NCI-H2081 (cell line): ENCODE measurements around the gene XRRA1.
"Not testable (repeated sequence)": the region's sequence is repeated elsewhere in the genome, so short reads cannot be mapped to it uniquely, and the experiment has no call there.

Source experiments
- DNase-seq, 2 experiments: peaks; one replicate each; lab custom pipeline; 2025; lab: John Stamatoyannopoulos, UW

XRRA1 gene

DNA sequence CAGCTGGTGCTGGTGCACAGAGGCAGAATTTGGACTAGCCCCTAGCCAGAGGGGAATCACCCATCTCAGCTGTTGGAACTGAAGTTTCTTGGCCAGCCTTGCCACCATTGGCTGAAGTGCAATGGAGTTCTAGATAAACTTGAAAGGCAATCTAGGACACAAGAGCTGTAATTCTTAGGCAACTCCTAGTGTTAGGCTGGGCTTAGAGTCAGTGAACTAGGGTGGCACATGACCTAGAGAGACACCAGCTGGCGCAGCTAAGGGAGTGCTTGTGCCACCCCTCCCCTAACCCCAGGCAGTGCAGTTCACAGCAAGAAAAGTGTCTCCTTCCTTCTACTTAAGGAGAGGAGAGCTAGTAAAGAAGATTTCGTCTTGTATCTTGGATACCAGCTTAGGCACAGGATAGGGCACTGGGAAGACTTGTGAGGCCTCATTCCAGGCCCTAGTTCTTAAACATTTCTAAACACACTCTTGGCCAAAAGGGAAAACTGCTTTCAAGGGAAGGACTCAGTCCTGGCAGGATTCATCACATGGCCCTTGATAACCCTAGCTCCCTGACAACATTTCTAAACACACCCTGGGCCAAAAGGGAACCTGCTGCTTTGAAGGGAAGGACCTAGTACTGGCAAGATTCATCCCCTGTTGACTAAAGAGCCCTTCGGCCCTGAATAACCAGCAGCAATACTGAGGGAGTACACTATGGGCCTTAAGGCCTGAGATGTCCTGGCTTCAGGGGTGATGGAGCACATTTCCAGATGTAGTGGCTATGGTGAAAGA, 53.4 kb downstream of the XRRA1 start:
- DNase-seq, result no peak

DNA sequence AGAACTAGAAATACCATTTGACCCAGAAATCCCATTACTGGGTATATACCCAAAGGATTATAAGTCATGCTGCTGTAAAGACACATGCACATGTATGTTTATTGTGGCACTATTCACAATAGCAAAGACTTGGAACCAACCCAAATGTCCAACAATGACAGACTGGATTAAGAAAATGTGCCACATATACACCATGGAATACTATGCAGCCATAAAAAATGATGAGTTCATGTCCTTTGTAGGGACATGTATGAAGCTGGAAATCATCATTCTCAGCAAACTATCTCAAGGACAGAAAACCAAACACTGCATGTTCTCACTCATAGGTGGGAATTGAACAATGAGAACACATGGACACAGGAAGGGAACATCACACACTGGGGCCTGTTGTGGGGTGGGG, 55.9 kb downstream of the XRRA1 start:
- not testable (repeated sequence) for DNase-seq

DNA sequence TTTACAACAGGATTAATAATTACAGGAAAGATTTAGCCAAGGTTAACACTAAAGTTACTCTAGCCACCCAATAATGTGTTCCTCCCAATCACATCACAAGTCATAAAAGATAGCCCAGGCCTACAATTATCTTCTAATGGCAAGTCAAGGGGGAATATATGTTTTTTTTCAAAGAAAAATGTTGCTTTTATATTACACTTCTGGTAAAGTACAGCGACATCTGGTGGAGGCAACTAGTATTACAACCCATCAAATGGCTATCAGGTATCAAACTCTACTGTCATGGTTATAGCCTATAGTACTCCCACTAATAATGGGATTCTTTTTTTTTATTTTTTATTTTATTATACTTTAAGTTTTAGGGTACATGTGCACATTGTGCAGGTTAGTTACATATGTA, 71.8 kb downstream of the XRRA1 start:
- no peak for DNase-seq

DNA sequence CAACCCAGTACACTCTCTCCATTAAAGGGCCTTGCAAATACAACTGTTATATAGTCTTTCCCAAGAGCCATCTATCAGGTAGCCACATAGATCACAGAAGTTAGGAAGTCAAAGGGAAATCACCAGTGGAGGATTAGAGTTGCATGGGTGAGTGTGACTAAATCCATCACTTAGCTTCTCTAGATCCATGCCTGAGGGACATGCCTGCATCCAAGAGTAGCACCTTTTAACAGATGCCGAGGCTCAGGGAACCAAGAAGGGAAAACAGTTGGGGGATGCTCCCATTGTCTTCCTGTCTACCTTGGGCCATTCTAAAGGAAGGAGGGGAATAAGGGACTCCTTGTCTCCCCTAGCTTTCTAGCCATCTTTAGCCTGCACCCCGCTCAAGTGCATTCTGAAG, 77.9 kb downstream of the XRRA1 start:
- no peak for DNase-seq

DNA sequence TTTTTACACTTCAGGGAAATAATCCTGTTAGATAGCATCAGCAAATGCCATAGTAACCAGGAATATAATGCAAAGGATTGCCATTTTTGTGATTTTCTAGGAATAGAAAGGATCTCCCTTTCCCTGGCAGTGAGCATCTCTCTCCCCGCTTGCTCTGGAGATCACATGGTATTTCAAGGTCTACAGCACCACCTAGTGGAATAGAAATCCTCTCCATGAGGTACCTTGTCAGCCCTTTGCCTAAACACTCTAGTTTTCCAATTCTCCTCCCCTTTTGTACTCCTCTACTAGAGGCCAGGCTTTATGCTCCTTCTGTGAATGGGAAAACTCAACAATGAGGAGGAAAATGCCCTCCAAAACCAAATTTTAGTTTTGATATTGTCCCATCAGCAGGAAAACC, 78.4 kb downstream of the XRRA1 start:
- peak; percentile 23 to 25 for DNase-seq

DNA sequence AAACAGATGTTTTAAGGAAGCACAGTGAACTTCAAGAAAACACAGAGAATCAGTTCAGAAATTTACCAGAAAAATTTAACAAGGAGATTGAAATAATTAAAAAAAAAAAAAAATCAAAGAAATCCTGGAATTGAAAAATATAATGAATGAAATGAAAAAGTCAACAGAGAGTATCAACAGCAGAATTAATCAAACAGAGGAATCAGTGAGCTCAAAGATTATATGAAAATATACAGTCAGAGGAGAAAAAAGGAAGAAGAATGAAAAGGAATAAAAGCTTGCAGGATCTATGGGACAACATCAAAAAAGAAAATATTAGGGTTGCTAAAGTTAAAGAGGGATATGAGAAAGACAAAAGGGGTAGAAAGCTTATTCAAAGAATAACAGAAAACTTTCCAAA, 82.3 kb downstream of the XRRA1 start:
- no peak for DNase-seq

DNA sequence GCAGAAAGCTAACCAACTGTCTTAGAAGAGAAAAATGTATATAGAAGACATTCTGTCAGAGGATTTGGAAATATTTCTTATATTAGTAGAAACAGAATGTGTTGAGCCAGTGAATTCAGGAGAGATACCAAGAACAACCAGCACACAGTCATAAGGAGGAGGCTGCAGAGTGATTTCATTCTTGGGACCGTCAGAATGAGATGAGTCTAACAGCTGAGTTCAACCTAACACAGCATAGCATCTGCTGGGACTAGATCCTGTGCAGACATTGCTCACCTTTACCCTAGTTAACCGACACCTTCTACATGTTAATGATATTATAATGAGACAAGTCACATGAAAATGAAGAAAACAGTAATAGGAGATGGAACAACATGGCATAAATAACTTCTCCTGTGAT, 85.5 kb downstream of the XRRA1 start:
- no peak for DNase-seq

DNA sequence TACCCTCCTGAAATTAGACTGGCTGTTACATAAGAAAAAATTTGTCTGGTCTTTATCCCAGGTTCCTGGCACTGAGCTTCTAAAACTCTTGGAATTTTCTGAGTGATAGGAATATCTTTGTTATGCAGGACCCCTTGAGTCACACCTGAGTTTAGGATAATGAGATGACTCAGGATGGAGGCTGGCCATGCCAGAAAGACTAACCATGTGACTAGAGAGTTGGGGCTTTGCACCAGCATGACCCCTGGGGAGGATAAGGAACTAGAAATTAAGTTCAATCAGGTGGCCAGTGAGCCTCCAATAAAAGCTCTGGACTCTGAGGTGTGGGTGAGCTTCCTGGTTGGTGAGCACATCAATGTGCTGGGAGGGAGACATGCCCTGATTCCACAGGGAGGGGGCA, 88.1 kb downstream of the XRRA1 start:
- DNase-seq, result no peak

DNA sequence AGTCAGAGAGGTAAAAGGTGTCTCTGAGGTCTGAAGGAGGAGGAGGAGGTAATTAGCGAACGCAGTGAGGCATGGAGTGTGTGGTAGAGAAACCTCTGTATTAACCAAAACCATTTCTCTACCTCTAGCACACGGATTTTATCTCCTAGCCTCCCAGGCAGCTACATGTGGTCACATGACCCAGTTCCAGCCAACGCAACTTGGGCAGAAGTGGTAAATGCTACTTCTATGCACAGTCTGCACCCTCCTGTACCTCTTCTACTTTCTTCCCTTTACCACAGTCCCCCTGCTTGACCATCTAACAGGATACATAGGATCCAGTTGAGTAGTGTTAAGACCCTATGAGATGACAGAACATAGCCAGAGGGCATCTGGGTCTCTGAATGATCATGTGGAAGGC, 95.7 kb downstream of the XRRA1 start:
- DNase-seq, result no peak

DNA sequence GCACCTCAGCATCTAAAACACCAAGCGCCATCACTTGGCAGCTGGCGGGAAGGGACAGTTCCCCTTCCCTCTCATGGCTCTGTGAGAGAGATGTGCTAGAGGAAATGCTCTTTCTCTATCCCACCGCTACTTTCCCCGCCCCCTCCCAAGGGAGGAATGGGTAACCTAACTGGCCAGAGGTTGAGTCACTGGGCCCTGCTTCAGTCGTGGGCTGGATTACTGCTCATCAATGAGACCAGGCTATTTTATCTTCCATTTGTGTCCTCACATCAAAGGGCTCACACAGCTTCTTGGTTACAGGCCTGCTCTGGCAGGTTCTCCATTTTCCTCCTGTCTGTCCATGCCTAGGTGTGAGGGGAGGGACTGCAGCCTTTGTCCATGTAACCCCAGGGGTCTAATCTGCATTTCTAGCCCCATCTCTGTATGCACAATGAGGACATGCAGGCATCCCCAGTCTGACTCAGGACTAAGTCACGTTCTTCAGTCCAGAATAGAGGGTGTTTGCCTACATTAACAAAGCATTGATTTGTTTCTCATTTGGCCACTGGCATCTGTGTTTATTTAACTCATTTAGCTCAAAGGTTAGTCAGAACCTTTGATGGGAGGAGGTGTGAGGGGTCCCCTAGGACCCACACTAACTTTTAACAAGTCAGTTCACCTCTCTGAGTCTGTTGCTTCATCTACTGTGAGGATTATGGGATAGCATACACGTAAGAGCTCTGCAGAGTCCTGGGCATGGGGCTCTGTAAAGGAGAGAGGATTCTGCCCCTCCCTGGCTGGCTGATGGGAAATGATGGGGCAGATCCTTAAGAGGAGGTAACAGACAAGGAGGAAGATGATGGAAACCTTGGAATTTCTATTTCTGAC, 99.1 kb downstream of the XRRA1 start:
- DNase-seq, result no peak

DNA sequence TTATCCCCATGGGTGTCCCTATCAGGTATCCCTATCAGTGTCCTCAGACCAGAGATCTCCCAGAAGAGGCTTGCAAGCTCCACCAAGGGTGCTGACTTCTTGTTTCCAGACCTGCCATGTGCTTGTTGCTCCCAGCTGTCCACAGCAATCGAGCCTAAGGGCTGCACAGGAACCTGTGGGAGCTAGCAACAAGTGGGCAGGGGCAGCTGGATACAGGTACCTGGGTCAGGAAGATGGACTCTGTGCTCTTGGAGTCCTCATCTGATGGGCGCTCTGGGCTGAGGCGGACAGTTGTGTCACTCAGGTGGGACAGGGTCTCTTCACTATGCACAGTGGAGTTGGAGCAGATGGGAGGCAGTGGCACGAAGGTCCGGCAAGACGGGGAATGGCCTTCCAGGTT, 101.0 kb downstream of the XRRA1 start:
- no peak for DNase-seq

DNA sequence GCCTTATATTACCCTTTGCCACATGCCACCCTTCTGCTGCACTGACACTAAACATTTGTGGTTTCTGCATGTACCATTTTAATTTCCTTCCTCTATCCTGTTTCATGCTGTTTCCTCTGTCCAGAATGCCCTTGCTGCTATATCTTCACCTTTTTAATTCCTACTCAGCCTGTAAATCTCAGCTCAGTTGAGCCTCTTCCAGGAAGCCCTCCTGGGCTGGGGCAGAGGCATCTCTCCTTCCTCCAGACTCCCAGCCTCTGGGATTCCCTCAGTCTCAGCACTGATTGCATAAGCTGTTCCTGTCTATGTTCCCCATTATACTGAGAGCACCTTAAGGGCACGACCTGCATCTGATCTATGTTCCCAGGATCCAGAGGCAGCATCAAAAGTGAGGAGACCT, 101.5 kb downstream of the XRRA1 start:
- no peak for DNase-seq

DNA sequence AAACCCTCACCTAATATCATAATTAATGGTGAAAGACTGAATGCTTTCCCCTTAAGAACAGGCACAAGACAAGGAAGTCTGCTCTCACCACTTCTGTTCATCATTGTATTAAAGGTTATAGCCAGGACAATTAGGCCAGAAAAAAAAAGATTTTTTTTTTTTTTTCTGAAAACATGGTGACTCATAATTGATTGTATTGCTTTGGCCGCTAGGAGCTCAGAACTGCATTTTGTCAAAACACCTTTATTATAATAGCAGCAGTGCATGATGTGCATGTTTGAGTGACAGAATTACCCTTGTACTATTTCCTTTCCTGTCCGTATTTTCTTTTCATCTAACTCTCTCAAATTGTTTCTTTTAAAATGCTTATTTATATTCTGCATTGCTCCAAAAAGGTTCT, 102.1 kb downstream of the XRRA1 start:
- no peak for DNase-seq

DNA sequence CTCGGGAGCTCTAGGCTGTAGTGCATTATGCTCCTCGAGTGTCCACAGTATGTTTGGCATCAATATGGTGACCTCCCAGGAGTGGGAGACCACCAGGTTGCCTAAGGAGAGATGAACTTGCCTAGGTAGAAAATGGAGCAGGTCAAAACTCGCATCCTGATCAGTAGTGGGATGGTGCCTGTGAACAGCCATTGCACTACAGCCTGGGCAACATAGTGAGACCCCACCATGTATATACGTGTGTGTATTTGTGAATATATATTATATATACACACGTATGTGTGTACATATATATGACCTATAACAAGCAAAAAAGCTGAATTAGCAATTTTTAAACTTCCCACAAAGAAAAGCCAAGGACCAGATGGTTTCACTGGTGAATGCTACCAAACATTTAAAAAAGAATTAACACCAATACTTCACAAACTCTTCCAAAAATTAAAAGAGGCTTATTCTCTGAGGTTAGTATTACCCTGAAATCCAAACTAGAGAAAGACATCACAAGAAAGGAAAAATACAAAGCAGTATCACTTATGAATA, 102.8 kb downstream of the XRRA1 start:
- DNase-seq, result no peak

DNA sequence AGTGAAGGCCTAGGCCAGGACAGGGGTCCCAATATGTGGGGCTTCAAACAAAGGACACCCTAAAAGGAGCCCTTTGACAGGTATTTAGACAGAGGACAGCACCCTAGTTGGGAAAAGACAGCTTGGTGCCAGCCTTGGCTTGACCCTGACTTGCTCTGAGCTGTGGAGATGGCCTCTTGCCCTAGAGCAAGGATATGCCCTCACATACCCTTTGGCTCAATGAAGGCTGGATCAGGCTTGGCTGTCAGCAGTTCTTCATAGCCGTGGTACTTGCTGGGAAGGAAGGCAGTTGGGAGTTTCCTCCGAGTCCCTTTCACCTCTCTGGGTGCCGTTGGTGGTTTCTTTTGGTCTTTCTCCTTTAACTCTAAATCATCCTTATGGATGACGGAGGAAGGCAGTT, 104.0 kb downstream of the XRRA1 start:
- no peak for DNase-seq

DNA sequence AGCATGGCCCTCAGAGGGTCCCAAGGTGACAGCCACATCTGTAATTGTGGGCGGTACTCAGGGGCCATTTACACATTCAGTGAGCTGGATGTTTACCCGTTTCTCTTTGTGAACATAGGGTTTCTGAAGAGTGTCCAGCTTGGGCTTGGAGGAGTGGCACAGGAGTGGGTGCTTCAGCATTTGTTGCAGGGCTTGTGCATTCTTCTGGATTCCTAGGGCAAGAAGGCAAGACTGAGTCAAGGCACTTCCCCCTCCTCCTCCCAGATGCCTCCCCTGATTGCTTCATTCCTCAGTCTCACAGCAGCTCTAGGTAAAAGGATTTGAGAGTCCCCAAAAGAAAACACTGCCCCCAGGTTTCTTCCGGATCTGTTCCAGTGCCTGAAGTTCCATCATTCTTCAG, 104.8 kb downstream of the XRRA1 start:
- DNase-seq, result no peak

DNA sequence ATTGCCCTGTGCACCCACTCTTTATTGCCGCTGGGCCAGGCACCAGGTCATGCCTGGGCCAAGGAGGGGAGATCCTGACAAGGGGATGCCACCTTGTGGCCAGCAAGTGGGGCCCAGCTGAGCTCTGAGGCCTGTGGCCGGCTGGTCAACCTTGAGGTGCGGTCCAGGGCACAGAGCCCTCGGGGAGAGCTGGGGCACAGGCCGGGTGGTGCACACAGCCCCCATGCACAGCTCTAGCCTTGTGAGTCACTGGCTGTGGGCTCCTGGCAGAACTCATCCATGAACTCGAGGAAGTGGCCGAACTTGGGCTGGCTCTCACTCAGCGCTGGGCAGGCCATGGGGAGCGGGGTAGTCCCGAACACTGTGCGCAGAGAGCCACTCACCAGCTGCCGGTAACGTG, 105.9 kb downstream of the XRRA1 start:
- DNase-seq, result no peak

DNA sequence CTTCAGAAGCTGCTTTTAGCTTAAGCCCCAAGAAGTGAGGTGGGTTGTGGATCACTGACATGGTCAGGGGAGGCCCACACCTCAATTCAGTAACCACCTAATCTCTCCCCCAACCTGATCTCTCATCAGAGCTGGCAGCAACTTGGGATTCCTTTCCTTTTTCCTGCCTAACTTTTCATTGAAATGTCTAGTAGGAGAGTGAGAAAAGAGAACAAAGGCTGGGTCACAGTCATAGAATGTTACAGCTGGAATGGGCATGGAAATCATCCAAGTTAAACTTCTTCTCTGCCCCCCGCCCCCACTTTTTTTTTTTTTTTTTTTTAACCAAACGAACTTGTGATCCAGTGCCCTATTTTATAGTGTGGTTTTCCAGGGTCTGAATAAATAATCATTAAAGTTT, 108.4 kb downstream of the XRRA1 start:
- DNase-seq, result no peak

DNA sequence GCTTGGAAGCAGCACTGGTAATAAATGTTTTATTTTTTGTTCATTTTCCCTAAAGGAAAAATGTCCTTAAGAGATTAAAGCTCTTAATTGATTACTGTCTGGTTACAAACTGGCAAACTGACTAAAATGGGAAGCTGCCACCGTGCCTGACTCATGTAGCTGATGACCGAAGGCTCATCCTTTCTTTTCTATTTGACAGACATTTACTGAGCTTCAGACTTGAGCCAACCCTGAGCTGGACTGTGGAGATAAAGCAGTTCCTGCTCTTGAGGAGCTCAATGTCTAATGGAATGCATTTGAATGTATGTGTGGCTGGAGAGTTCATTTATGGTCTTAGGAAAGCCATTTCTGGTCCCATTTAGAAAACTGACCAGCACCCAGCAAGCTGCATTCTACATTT, 108.9 kb downstream of the XRRA1 start:
- no peak for DNase-seq

DNA sequence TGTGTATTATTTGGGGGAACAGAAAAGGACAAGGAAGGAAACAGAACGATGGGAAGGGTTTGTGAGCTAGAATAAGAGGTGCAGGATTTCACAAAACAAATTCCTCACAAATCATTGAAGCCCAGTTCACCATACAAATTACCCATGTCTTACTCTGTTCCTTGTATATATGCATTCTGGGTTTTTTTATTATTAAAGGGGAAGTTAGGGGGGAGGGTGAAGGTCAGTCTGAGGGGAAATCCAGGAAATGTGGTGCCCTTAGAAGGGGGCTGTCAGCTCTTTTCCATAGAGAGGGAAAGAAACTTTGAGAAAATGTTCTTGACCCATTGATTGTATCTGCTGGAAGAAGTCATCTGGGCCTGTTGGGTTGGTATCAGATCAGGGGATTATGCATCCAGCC, 109.4 kb downstream of the XRRA1 start:
- DNase-seq, result peak in 1 of 2 experiments; percentile 6

DNA sequence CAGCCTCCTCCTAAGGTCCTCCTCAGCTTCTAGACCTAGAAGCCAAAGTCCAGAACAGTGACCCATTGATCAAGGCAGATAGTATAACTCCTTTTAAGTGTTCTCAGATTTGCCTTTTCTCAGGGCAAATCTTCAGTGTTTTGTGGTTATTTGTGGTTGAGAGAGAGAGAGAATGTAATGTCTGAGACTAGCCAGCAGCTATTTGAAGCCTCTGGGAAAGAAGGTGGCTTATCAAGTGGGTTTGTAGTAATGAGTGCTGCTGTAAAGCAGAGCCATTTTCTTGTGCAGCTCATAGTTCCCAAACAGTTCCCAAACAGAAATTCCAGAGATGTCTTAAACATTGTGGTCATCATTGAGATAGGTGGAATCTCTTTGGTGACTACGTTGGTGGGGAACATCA, 110.7 kb downstream of the XRRA1 start:
- no peak for DNase-seq

DNA sequence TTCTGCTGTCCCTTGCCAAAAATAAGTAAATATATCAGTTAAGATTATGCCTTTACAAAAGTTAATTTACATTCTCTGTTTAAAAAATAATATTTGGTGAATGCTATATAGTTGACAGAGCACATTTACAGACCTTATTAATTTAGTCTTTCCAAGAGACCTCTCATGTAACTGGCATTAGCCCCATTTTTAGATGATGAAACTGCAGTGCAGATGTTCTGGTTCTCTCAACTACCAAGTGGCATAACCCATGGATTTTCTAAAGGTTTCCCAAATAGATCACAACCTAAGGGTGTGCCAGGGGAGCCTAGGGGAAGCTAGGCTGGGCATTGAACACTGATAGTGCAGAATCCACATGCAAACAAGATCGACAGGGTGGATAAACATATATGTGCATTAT, 111.7 kb downstream of the XRRA1 start:
- DNase-seq, result no peak

DNA sequence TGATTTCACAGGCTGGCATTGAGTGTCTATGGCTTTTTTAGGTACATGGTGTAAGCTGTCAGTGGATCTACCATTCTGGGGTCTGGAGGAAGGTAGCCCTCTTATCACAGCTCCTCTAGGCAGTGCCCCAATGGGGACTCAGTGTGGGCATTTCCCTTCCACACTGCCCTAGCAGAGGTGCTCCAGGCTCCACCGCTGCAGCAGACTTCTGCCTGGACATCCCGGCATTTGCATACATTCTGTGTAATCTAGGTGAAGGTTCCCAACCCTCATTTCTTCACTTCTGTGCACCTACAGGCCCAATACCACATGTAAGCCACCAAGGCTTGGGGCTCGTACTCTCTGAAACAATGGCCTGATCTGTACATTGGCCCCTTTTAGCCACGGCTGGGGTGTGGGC, 122.0 kb downstream of the XRRA1 start:
- peak in 1 of 2 experiments; percentile 17 for DNase-seq
